GM18868 (cell line): ENCODE measurements around the gene POLR2L.

Source experiments
- ATAC-seq: cut with Tn5 transposase; IDR thresholded peaks from one replicate; pipeline ENCODE4 v1.9.1; 2021; ENCODE audit warnings: mild to moderate bottlenecking, moderate library complexity; ENCODE audit not compliant: unreplicated experiment

POLR2L gene

DNA sequence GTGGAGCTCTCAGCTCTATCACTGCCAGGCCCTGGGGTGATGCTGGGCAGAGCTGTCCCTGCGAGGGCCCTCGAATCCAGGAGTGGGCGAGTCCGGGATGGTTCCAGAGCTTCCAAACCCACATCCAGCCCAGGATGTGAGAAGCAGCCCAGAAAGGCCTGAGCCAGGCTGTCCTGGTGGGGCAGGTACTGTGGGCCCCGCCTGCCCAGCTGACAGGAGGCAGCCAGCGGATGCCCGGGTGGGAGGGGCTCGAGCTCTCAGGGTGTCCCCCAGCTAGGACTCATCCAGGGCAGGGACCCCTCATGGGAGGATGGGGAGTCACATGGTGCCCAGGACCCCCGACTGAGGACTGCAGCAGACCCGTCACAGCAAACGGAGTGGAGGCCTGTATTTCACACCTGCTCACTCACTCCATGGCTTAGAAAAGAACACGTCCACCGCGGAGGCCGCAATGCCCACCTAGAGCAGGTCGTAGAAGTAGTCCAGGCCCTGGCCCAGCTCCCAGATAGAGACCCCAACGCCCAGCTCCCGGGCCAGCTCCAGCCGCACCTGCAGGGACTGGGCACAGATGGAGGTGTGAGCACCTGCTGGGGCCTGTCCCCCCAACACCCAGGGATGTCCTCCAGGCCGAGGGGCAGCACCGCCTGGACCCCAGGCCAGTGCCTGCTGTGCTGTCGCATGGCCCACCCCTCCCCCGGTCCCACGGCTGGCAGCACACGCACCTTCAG is 27.2 kb upstream of the POLR2L start:
- ATAC-seq, result no peak

DNA sequence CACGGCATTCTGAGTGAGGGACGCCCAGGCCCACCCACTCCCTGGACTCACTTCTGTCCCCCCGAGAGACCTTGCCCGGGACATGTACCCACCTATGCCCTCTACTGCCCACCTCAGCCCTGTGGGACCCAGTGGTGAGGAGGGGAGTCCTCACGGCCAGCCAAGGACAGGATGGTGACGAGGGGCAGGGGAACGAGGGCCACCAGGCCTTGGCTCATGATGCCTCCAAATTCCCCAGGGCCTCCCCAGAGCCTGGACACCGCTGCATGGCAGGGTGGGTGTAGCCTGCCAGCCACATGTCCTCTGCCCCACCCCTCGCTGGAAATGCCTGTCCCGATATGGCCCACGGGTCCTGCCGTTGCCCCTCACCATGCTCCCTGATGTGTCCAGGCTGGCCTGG is 26.5 kb upstream of the POLR2L start:
- ATAC-seq, result no peak

DNA sequence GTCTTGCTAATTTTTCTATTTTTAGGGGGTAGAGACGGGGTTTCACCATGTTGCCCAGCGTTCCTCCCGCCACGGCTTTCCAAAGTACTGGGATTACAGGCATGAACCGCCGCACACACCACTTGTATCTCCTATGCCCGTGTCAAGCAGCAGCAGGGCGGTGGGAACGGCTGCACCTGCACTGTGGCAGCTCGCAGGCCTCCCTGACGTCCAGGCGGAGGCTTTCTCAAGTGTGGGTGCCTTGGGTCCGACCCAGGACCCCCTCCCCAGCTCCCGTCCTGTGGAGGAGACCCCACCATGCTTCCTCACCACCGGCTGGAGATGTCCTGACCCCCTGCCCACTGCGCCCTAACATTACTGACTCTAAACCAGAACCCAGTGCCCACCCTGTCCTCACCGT is 26.1 kb upstream of the POLR2L start:
- no peak for ATAC-seq

DNA sequence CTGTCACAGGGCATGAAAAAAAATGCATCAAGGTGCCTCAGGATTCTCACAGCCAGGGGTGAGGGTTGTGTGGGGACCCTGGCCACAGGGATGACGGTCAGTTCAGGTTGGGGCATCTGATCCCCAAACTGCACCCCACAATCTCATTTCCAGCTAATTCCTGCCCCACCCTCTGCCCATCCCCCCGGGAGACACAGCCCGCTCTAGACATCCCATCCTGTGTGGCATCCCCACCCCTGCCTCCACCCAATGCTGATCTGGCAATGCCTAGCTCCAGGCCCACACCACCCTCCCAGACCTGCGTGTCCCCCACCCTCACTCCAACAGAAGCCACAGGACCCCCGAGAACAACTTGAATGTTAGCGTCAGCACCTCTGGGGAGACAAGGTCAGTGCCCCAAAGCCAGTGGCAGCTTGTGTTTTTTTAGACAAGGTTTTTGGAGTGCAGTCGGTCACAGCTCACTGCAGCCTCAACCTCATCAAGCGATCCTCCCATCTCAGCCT is 25.6 kb upstream of the POLR2L start:
- ATAC-seq, result no peak

DNA sequence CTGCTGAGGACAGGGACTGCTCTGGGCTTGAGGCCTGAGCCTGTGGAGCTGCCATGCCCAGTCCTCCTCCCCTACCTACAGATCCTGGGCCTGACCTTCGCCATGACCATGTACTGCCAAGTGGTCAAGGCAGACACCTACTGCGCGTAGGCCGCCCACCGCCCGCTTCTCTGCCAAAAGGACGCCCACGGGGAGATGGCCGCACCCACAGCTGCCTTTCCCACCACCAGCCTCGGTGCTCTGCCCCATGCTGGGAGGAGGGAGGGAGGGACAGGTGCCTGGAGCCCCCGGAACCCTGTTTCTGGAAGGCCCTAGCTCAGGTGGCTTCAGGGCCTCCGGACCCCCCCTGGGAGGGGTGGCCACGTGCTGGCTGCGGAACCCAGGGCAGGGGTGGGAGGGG is 24.2 kb upstream of the POLR2L start:
- no peak for ATAC-seq

DNA sequence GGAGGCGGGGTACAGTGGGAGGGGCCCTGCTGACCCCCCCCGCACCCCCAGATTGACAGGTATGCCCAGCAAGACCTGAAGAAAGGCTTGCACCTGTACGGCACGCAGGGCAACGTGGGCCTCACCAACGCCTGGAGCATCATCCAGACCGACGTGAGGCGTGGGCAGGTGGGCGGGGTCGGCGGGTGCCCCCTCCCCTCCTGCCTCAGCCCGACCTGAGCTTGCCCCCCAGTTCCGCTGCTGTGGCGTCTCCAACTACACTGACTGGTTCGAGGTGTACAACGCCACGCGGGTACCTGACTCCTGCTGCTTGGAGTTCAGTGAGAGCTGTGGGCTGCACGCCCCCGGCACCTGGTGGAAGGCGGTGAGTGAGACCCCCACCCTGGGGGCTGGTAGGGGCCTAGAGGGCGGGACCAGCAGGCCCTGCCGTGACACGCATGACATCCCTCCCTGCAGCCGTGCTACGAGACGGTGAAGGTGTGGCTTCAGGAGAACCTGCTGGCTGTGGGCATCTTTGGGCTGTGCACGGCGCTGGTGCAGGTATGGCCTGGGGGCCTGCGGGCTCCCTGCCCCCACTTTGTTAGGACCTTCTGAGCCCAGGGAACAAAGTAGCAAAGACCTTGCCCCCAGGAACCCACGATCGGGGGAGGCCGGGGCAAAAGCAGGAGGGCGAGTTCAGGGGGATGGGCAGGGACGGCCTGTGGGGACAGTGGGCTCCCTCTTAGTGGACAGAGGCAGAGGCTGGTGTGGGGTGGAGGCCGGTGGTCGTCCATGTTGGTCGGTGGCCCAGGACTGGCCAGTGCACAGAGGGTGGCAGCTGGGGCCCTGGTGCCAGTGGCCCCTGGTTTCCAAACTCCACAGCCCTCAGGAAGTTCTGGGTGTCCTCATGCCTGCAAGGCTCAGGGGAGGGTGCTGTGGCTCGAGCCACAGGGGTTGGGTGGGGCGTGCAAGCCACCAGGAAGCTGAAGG is 23.4 kb upstream of the POLR2L start:
- no peak for ATAC-seq

DNA sequence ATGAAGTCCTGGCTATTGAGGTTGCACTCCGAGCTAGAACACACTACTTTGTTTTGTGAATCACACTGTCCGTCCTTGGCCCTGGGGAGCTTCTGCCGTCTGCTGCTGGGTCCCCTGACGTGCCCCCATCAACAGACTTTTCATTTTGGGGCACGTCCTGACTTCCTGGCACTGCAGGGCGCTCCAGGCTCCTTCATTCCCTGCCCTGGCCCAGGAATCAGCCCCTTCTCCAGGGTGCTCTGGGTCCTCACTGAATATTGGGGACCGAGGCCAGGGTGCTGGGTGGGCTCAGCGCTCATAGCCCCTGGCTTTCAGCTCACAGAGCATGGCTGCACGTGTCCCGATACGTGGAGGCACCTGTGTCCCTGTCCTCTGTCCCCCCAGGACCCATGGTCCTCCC is 22.6 kb upstream of the POLR2L start:
- ATAC-seq, result no peak

DNA sequence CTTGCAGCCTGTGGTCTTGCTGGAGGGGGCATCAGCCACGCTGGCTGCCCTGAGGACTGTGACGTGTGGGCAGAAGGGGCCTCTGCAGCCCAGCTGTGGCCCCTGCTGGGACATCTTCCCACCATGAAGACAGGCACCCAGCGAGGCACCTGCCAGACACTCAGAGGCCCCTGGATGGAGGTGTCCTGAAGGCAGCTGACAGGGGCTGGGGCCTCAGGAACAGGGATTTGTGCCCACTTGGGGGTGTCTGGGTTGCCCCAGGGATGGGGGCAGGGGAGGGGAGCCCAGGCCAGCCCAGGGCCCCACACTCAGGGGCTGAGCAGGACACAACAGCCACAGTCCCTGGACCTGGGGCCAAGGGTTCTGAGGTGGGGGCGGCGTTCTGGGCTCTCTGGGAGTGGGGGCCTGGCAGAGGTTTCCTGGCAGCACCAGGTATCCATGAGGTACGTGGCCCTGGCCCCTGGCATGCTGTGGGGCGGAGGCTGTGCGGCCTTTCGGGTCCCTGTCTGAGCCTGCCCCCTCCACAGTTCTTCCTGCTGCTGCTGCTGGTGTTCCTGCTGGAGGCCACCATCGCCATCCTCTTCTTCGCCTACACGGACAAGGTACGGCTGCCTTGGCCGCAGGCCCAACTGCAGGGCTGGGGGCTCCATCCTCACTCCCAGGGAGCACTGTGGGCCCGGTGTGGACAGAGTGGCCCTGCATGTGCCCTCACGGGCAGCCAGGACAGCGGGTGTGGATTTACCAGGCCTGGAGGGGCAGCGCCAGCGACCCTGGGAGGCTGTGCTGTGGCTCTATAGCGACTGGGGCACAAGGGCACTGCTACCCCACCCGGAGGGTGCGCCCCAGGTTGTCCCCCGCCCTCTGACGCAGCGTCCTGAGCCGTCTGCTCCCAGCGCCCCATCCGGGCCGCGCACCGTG is 21.8 kb upstream of the POLR2L start:
- ATAC-seq, result no peak

DNA sequence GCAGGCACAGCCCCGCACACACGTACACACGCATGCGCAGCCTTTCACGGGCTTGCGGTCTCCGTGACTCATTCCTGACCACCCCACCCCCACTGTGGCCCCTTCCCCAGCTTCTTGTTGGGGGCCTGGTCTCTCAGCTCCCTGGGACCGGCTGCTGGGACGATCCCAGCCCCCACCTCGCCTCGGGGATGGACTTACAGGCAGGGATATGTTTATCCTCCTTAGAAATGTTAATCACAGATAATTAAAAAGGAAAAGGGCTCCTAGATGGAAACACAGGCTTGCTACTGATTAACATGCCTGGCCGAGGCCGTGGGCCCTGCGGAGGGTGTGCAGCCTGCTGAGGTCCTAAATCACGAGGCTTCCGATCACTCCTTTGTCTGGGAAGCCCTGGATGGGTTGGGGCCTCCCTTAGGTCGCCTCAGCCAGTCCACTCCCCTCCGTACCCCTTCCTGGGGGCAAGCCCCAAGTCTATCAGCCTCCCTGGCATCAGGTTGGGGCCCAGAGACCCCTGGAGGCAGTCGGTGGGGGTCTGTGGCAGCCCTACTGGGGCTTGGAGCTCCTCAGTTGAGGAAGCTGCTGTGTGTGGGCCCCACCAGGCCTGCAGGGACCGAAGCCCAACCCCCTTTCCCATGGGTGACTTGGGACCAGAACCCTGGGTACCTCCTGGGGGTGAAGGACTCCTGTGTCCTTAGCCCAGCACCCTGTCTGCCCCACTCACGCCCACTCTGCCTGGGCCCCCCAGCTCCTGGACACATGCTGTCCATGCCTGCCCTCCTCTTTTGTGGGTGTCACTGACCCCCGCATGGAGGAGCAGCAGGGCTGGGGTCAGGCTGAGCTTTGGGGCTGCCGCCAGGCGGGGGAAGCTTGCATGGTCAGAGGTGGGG is 20.9 kb upstream of the POLR2L start:
- ATAC-seq, result no peak

DNA sequence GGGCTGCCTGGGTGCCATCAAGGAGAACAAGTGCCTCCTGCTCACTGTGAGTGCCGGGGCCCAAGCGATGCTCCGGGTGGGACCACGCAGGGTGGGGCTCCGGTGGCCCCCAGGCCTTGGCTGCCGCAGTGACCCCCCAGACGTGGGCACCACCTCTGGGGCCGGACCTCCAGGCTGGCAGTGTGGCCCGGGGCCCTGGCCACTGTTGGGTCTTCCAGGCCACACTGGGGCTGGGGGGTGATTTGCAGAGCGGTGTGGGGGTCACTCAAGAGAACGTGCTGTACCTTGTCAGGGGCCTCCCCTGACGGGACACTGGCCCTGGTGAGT is 20.3 kb upstream of the POLR2L start:
- ATAC-seq, result no peak

DNA sequence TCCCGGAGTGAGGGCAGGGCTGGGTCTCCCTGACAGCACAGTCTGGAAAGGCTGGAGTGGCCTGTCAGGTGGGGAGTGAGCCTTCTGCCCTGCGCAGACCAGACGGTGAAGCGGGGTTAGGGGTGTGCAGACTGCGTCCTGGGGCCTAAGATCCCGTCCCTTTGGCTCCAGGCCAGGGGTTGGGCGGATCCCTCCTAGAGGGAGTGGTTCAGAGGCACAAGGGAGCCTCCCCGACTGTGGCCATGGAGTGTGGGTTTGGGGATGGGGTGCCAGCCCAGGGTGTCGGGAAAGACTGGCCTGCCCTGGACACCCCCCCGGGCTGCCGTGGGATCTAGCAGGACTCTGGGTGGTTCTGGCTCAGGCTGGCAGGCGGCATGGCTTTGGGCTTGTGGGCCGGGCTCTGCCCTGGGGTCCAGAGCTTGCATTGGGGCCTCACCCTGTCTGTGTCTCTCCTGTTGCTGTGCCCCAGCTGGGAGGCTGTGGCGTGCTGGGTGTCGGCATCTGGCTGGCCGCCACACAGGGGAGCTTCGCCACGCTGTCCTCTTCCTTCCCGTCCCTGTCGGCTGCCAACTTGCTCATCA is 19.8 kb upstream of the POLR2L start:
- no peak for ATAC-seq

DNA sequence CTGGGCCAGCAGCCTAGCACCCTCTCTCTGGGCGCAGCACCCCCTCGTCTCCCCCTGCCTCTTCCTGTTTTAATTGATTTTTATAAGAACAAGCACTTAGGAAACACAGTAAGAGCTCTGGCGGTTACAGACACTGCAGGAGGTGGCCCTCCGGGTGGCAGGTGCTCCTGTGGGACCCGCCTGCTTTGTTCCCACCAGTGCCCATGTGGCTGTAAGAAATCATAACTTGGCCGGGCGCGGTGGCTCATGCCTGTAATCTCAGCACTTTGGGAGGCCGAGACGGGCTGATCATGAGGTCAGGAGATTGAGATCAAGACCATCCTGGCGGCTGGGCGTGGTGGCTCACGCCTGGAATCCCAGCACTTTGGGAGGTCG is 18.8 kb upstream of the POLR2L start:
- no peak for ATAC-seq

DNA sequence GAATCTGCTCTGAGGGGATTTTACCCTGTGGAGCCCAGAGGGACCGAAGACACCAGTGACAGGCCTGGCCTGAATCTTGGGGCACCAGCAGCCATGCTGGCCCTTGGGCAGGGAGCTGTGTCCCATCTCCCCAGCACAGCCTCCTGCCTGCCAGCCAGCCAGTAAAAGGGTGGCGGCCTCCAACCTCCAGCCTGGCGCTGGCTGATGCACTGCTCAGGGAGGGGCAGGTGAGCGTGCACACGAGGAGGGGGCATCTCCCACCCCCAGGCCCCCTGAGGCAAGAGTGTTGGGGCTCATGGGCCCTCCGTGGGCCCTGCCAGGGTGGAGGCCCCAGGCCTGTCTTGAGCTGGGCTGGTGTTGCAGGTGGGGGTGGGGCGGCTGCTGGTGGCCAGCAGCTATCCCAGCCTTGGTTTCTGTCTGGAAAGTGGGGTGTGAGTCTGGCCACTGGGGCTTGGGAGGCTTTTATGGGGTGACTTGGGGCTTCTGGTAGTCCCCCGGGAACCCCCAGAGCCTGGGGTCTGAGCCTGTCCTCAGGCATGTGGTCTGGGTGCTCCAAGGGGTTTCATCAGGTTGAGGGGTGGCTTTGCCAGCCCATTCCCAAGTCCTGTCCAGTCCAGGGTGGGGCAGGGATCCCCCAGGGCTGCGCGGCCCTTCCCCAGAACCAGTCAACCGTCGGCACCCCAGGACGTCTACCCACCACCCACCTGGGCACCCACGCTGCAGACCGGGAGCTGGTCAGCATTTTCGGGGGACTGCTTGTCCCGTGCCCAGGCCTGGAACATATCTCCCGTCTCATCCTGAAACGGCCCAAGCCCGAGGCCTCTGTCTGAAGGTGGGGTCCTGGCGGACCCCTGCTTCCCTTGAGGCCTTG is 18.1 kb upstream of the POLR2L start:
- ATAC-seq, result no peak

DNA sequence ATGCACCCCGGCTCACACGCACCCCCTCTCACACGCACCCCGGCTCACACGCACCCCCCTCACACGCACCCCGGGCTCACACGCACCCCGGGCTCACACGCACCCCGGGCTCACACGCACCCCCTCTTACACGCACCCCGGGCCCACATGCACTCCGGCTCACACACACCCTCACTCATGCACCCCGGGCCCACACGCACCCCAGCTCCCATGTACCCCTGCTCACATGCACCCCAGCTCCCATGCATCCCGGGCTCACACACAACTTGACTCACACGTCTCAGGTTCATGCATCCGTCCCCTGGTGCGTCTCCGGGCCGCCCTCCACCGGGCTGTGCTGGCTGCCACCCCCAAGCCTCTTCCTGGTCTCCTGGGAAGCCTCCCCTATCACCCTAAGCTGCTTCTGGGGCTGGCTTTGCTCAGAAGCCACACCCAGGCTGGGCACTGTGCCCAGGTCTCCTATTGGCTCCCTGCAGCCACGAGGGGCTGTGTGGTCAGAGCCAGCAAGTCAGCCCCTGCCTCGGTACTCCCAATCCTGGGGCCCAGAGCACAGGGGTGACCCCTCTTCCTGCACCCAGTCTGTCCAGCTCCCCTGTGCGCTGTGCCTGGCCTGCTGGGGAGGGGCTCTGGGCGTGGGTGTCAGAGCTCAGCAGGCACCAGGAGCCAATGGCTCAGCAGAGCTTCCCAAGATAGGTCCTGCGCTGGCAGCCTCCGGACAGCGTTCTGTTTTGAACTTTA is 17.2 kb upstream of the POLR2L start:
- ATAC-seq, result no peak

DNA sequence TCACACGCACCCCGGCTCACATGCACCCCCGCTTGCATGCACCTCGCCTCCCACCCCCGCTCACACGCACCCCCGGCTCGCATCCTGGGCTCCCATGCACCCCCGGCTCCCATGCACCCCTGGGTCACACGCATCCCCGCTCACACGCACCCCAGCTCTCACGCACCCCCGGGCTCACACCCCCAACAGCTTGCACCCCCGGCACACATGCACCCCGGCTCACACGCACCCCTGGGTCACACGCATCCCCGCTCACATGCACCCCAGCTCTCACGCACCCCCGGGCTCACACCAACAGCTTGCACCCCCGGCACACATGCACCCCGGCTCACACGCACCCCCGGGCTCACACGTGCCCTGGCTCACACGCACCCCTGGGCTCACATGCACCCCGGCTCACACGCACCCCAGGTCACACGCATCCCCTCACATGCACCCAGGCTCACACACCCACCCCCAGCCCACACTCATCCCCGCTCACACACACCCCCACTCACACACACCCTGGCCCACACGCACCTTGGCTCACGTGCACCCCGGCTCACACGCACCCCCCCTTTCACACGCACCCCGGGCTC is 16.5 kb upstream of the POLR2L start:
- no peak for ATAC-seq

DNA sequence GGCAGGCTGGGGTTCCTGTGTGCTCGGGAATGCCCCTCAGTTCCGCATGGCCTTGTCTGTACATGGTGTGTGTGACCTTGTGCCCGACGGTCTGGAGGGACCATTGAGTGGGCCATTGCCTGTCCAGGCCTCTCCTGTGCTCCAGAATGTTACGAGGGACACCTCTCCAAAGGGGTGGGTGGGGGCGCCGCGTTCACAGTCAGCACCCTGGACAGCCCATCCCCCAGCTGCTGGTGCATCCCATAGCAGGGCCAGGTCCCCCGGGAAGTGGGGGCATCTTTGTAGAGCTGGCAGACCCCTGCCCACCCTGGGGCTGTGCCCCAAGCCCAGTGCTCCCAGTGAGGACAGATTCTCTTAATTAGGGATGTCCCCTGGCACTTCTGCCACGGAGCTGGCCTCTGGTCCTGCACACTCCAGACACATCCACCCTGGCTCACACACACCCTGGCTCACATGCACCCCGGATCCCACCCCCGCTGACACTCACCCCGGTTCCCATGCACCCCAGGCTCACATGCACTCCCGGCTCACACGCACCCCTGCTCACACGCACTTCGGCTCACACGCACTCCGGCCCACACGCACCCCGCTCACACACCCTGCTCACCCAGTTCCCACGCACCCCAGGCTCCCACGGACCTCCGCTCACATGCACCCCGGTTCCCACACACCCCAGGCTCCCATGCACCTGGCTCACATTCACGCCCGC is 15.9 kb upstream of the POLR2L start:
- no peak for ATAC-seq

DNA sequence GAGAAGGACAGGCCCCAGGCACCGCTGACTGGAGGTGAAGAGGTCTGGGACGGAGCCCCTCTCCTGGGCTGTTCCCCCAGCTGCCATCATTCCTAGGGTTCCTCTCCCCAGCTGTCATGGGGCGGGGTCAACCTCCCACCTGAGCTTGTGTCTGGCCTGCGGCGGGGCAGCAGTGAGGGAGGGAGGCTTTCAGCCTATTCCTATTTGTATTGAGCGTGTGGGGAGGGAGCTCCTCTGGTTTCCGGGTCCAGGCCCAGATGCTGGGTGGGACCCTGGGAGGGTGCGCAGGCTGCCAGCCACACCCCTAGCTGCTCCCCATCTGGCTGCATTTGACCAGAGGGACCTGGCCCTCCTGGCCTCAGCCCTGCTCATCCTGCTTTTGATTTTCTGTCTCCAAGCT is 14.1 kb upstream of the POLR2L start:
- no peak for ATAC-seq
